Right atrium auricular region (tissue), 2 donors: Measurements from ENCODE around the gene DLG2. TPM values are rescaled to one million over a fixed set of nuclear protein-coding genes. Genes with fewer than 3 reads are reported as not detected.

Experiments
- DNase-seq: peaks from one replicate; pipeline ENCODE4 v3.0.0-alpha.2; 2019; ENCODE audit warnings: low spot score
- H3K27ac ChIP-seq, 2 donors: fragments of 200-600 bp; sonication (generic); 1 replicate in 1 of 2; 2 replicates in 1 of 2; pipeline ENCODE4 v1.5.1; 2016 to 2019
- H3K27me3 ChIP-seq, 2 donors: fragments of 200-600 bp; sonication (generic); one replicate each; pipeline versions ENCODE4 v1.5.1 to v1.6.0; 2017 to 2019
- H3K36me3 ChIP-seq: fragments of 200-600 bp; sonication (generic); one replicate; pipeline ENCODE4 v1.5.1; 2016
- H3K4me1 ChIP-seq, 2 donors: fragments of 200-600 bp; sonication (generic); one replicate each; pipeline versions ENCODE4 v1.5.1 to v1.6.0; 2017 to 2019
- H3K4me3 ChIP-seq, 2 donors: fragments of 200-600 bp; sonication (generic); 1 replicate in 1 of 2; 2 replicates in 1 of 2; pipeline ENCODE4 v1.5.1; 2017 to 2019; ENCODE audit warnings: mild to moderate bottlenecking in 1 of 2, moderate library complexity in 1 of 2
- H3K9me3 ChIP-seq, 2 donors: fragments of 200-600 bp; sonication (generic); one replicate each; pipeline ENCODE4 v1.5.1; 2019
- total RNA-seq, 2 donors: library from RNA; depleted of rRNA; stranded (reverse); fragments of >200 nt; gene quantifications; one replicate each; pipeline ENCODE4 v1.1.0, GENCODE V29; 2016
- TF ChIP-seq, protein P1 (sequence below), 2 donors: fragments of 200-600 bp; sonication (generic); IDR thresholded peaks; one replicate each; pipeline ENCODE4 v1.5.1; 2019; ENCODE audit warnings: antibody characterized with exemption in 2 of 2

Gene DLG2
- total RNA-seq, 2 donors from 2014 or later, result 6.6 to 6.7 TPM

- Histone ChIP-seq H3K9me3 (no peaks in the 10 kb centered on the region), H3K27me3 (no peaks in the 10 kb centered on the region), H3K36me3 (no peaks in the 10 kb centered on the region), H3K4me1 (peaks cover 0 to 4% of the 10 kb centered on the region in 2 donors), H3K4me3 (no peak overlapping the region), H3K27ac (no peak overlapping the region)
- TF ChIP-seq, protein P1, sequence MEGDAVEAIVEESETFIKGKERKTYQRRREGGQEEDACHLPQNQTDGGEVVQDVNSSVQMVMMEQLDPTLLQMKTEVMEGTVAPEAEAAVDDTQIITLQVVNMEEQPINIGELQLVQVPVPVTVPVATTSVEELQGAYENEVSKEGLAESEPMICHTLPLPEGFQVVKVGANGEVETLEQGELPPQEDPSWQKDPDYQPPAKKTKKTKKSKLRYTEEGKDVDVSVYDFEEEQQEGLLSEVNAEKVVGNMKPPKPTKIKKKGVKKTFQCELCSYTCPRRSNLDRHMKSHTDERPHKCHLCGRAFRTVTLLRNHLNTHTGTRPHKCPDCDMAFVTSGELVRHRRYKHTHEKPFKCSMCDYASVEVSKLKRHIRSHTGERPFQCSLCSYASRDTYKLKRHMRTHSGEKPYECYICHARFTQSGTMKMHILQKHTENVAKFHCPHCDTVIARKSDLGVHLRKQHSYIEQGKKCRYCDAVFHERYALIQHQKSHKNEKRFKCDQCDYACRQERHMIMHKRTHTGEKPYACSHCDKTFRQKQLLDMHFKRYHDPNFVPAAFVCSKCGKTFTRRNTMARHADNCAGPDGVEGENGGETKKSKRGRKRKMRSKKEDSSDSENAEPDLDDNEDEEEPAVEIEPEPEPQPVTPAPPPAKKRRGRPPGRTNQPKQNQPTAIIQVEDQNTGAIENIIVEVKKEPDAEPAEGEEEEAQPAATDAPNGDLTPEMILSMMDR (IDR thresholded peaks at IDR 0.05), result no peak
- no peak for DNase-seq
Measured at GRCh38 chr11:84089072-84090057, 1537.8 kb downstream of the DLG2 start.

DNA sequence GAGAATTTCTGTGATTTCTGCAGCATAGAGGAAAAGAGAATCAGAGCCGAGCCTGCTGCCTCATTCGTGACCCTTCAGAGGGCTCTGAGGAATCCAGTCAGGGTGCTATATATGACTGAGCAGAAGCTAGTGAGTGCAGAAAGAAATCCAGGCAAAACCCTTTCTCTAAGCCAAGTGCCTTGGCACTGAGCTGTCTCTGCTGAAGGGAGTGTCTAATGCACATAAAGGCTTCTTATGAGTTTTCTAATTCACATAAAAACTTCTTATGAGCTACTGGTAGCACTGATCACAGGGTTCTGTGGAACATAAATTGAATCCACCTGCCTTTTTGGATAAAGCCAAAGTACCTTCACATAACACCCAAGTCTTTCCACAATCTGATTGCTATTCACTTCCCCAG lies 1555.3 kb downstream of the DLG2 start:
- TF ChIP-seq, protein P1 (IDR thresholded peaks at IDR 0.05), result no peak
- no peak for DNase-seq
- H3K9me3 ChIP-seq, result no peaks in the 10 kb centered on the region
- H3K4me3 ChIP-seq, result no peak overlapping the region
- H3K27me3 ChIP-seq, result no peaks in the 10 kb centered on the region
- no peaks in the 10 kb centered on the region for H3K36me3 ChIP-seq
- H3K4me1 ChIP-seq, result no peaks in the 10 kb centered on the region
- no peak overlapping the region for H3K27ac ChIP-seq

DNA sequence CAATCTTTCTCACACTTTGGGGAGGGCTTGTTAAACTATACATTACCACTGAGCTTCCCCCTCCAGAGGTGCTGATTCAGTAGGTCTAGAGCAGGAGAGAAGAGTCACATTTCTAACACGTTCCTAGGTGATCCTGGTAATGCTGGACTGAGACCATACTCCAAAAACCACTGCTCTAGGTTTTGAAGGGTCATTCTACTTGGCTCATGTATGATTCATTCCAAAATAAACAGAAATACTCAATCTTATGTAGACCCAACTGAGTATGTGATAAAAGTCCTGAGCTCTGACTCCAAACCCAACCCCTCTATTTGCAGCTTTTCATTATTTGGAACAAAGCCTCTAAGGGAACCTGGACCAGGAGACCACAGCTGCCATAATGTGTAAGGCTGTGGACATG lies 1558.1 kb downstream of the DLG2 start:
- no peak overlapping the region for H3K4me3 ChIP-seq
- no peaks in the 10 kb centered on the region for H3K27me3 ChIP-seq
- no peaks in the 10 kb centered on the region for H3K9me3 ChIP-seq
- H3K27ac ChIP-seq, result no peak overlapping the region
- no peaks in the 10 kb centered on the region for H3K36me3 ChIP-seq
- no peak for DNase-seq
- no peaks in the 10 kb centered on the region for H3K4me1 ChIP-seq
- TF ChIP-seq, protein P1 (IDR thresholded peaks at IDR 0.05), result no peak

GRCh38 chr11:84061726-84062125 lies 1565.4 kb downstream of the DLG2 start:
- no peak for DNase-seq
- Histone ChIP-seq H3K4me3 (no peak overlapping the region), H3K4me1 (no peaks in the 10 kb centered on the region), H3K36me3 (no peaks in the 10 kb centered on the region), H3K27ac (no peak overlapping the region), H3K9me3 (no peaks in the 10 kb centered on the region), H3K27me3 (no peaks in the 10 kb centered on the region)
- TF ChIP-seq, protein P1 (IDR thresholded peaks at IDR 0.05), result no peak

DNA sequence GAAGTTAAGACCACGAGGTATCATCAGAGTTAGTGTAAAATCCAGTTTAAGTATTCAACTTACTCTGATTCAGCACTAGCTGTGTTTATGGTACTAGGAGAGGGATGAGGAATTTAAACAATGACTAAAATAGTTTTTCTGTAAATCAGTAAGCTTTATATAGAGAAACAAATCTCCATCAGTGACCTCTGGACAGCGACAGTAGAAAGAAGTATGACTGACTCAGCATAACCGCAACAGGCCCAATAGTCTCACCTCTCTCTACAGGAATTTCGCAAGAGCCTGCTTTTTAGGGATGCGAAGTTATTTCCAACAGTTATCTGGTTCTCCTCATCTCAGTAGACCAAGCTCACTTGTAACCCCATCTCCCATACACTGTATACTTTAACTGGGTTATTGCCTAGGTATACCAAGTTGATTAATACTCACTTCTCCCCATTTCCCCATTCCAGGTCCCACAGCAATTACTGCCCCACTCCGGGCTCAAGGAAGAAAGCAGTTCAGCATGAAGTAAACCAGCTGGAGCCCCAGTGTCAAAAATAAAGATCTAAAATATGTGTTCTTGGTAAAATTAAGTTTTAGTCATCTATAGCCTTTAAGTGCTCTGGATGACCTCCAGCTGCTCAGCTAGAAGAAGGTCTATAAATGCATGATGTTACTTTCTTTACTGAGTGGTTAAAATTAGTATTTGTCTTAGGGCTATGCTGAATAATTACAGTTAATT lies 1570.3 kb downstream of the DLG2 start:
- Histone ChIP-seq H3K9me3 (no peaks in the 10 kb centered on the region), H3K4me3 (no peak overlapping the region), H3K27me3 (no peaks in the 10 kb centered on the region), H3K36me3 (no peaks in the 10 kb centered on the region), H3K27ac (no peak overlapping the region), H3K4me1 (no peaks in the 10 kb centered on the region)
- TF ChIP-seq, protein P1 (IDR thresholded peaks at IDR 0.05), result no peak
- DNase-seq, result no peak
